GM23338 (cell line): ENCODE data around the gene KIF9.

Source experiments
- EZH2 ChIP-seq: fragments of 200-600 bp; sonication (generic); IDR thresholded peaks from one replicate; pipeline ENCODE4 v1.8.0; 2017; ENCODE audit warnings: antibody characterized with exemption, mild to moderate bottlenecking, low read depth; ENCODE audit not compliant: unreplicated experiment
- EZH2phosphoT487 ChIP-seq: fragments of 200-600 bp; sonication (generic); IDR thresholded peaks from one replicate; pipeline ENCODE4 v1.8.1; 2018; ENCODE audit warnings: antibody characterized with exemption; ENCODE audit not compliant: unreplicated experiment
- POLR2AphosphoS5 ChIP-seq: IDR thresholded peaks from 2 replicates; pipeline ENCODE4 v1.6.1; 2016; ENCODE audit warnings: antibody characterized with exemption, low read depth
- TF ChIP-seq, protein P1 (sequence below), 2 experiments: fragments of 200-600 bp in 1 of 2; sonication (generic) in 1 of 2; conservative IDR thresholded peaks; 2 replicates each; pipeline versions ENCODE4 v1.5.1 to v1.6.1; 2016 to 2017; ENCODE audit warnings: antibody characterized with exemption in 2 of 2, low read depth in 2 of 2, mild to moderate bottlenecking in 2 of 2, moderate library complexity in 1 of 2
- TF ChIP-seq, protein P2 (sequence below): IDR thresholded peaks from one replicate; pipeline ENCODE4 v1.6.1; 2018; ENCODE audit warnings: antibody characterized with exemption; ENCODE audit not compliant: unreplicated experiment

DNA sequence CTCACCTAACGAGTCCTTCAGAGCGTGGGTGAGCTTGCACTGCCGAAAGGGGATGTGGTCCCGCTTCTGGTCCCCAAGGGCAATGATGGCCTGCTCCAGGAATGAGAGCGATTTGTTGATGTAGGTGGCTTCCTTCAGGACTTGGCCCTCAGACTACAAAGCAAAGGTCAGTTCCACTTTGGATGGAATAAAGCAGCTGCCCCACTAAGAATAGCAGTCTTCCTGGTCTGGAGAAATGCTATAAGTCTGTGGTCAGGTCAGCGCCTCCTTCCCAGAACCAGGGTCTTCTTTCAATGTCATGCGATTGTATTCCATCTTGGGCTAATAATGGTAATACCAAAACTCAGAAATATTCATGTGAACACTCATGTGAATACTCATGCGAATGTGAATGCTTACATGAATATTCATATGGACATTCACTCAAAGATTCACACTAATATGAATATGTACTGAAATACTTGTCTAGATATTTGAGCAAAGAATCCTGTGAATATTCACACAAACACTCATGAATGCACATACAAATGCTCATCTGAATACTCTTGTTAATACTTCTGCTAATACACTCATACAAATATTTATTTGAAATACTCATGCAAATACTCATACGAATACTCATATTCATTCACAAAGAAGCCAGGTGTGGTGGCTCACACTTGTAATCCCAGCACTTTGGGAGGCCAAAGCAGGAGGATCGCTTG is 16.7 kb downstream of the KIF9 start:
- TF ChIP-seq EZH2 (no peak), EZH2phosphoT487 (no peak), POLR2AphosphoS5 (no peak)
- TF ChIP-seq, protein P1, sequence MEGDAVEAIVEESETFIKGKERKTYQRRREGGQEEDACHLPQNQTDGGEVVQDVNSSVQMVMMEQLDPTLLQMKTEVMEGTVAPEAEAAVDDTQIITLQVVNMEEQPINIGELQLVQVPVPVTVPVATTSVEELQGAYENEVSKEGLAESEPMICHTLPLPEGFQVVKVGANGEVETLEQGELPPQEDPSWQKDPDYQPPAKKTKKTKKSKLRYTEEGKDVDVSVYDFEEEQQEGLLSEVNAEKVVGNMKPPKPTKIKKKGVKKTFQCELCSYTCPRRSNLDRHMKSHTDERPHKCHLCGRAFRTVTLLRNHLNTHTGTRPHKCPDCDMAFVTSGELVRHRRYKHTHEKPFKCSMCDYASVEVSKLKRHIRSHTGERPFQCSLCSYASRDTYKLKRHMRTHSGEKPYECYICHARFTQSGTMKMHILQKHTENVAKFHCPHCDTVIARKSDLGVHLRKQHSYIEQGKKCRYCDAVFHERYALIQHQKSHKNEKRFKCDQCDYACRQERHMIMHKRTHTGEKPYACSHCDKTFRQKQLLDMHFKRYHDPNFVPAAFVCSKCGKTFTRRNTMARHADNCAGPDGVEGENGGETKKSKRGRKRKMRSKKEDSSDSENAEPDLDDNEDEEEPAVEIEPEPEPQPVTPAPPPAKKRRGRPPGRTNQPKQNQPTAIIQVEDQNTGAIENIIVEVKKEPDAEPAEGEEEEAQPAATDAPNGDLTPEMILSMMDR (conservative IDR thresholded peaks at IDR 0.05; ENCODE audit: low read depth in 2 of 2), result no peak
- TF ChIP-seq, protein P2, sequence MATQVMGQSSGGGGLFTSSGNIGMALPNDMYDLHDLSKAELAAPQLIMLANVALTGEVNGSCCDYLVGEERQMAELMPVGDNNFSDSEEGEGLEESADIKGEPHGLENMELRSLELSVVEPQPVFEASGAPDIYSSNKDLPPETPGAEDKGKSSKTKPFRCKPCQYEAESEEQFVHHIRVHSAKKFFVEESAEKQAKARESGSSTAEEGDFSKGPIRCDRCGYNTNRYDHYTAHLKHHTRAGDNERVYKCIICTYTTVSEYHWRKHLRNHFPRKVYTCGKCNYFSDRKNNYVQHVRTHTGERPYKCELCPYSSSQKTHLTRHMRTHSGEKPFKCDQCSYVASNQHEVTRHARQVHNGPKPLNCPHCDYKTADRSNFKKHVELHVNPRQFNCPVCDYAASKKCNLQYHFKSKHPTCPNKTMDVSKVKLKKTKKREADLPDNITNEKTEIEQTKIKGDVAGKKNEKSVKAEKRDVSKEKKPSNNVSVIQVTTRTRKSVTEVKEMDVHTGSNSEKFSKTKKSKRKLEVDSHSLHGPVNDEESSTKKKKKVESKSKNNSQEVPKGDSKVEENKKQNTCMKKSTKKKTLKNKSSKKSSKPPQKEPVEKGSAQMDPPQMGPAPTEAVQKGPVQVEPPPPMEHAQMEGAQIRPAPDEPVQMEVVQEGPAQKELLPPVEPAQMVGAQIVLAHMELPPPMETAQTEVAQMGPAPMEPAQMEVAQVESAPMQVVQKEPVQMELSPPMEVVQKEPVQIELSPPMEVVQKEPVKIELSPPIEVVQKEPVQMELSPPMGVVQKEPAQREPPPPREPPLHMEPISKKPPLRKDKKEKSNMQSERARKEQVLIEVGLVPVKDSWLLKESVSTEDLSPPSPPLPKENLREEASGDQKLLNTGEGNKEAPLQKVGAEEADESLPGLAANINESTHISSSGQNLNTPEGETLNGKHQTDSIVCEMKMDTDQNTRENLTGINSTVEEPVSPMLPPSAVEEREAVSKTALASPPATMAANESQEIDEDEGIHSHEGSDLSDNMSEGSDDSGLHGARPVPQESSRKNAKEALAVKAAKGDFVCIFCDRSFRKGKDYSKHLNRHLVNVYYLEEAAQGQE, result no peak
